HEK293 (cell line): Measurements from ENCODE around the gene APRT.

Experiments
- AEBP2 ChIP-seq: fragments of 450-650 bp; formaldehyde crosslinking; IDR thresholded peaks from 2 replicates; pipeline ENCODE4 v1.5.1; 2016; ENCODE audit warnings: missing biosample characterization, missing genetic modification characterization, borderline replicate concordance
- ATF2 ChIP-seq: fragments of 450-650 bp; formaldehyde crosslinking; IDR thresholded peaks from 2 replicates; pipeline ENCODE4 v1.5.1; 2016; ENCODE audit warnings: missing biosample characterization, missing genetic modification characterization, low read depth
- HOXC10 ChIP-seq: sonication (generic); formaldehyde crosslinking; IDR thresholded peaks from 2 replicates; pipeline ENCODE4 v1.8.1; 2023; ENCODE audit warnings: mild to moderate bottlenecking, missing genetic modification reagents
- IKZF3 ChIP-seq: fragments of 450-650 bp; IDR thresholded peaks from 2 replicates; pipeline ENCODE4 v1.5.0; 2018; ENCODE audit warnings: missing biosample characterization, mild to moderate bottlenecking, missing genetic modification characterization, moderate library complexity
- KLF7 ChIP-seq: fragments of 450-650 bp; formaldehyde crosslinking; IDR thresholded peaks from 2 replicates; pipeline ENCODE4 v1.5.1; 2016; ENCODE audit warnings: missing biosample characterization, missing genetic modification characterization, borderline replicate concordance
- OSR2 ChIP-seq: fragments of 450-650 bp; formaldehyde crosslinking; IDR thresholded peaks from 2 replicates; pipeline ENCODE4 v1.5.1; 2016; ENCODE audit warnings: missing biosample characterization, missing genetic modification characterization
- SCRT1 ChIP-seq: fragments of 450-650 bp; formaldehyde crosslinking; IDR thresholded peaks from 2 replicates; pipeline ENCODE4 v1.5.1; 2016; ENCODE audit warnings: missing biosample characterization, missing genetic modification characterization, borderline replicate concordance
- SP2 ChIP-seq: fragments of 450-650 bp; formaldehyde crosslinking; IDR thresholded peaks from 2 replicates; pipeline ENCODE4 v1.5.1; 2016; ENCODE audit warnings: missing biosample characterization, missing genetic modification characterization
- ZBTB11 ChIP-seq: fragments of 450-650 bp; formaldehyde crosslinking; conservative IDR thresholded peaks from 2 replicates; pipeline ENCODE4 v1.5.1; 2016; ENCODE audit warnings: low read depth, missing biosample characterization, missing genetic modification characterization
- ZBTB20 ChIP-seq: fragments of 450-650 bp; formaldehyde crosslinking; IDR thresholded peaks from 2 replicates; pipeline ENCODE4 v1.5.1; 2016; ENCODE audit warnings: missing biosample characterization, missing genetic modification characterization
- ZFHX2 ChIP-seq: fragments of 450-650 bp; formaldehyde crosslinking; conservative IDR thresholded peaks from 2 replicates; pipeline ENCODE4 v1.5.1; 2016; ENCODE audit warnings: missing biosample characterization, missing genetic modification characterization
- ZFP69B ChIP-seq: fragments of 450-650 bp; formaldehyde crosslinking; IDR thresholded peaks from 2 replicates; pipeline ENCODE4 v1.5.1; 2016; ENCODE audit warnings: missing biosample characterization, missing genetic modification characterization
- ZNF112 ChIP-seq: fragments of 450-650 bp; formaldehyde crosslinking; IDR thresholded peaks from 2 replicates; pipeline ENCODE4 v1.5.0; 2017; ENCODE audit warnings: missing biosample characterization, missing genetic modification characterization
- ZNF132 ChIP-seq: fragments of 450-650 bp; formaldehyde crosslinking; IDR thresholded peaks from 2 replicates; pipeline ENCODE4 v1.5.1; 2017; ENCODE audit warnings: missing biosample characterization, missing genetic modification characterization, borderline replicate concordance
- ZNF155 ChIP-seq: fragments of 450-650 bp; formaldehyde crosslinking; IDR thresholded peaks from 2 replicates; pipeline ENCODE4 v1.5.1; 2016; ENCODE audit warnings: missing biosample characterization, missing genetic modification characterization
- ZNF280C ChIP-seq: fragments of 450-650 bp; formaldehyde crosslinking; IDR thresholded peaks from 2 replicates; pipeline ENCODE4 v1.5.1; 2016; ENCODE audit warnings: missing biosample characterization, missing genetic modification characterization
- ZNF404 ChIP-seq: fragments of 450-650 bp; formaldehyde crosslinking; IDR thresholded peaks from 2 replicates; pipeline ENCODE4 v1.5.1; 2017; ENCODE audit warnings: missing biosample characterization, missing genetic modification characterization
- ZNF449 ChIP-seq: fragments of 450-650 bp; formaldehyde crosslinking; IDR thresholded peaks from 2 replicates; pipeline ENCODE4 v1.5.1; 2017; ENCODE audit warnings: missing biosample characterization, mild to moderate bottlenecking, missing genetic modification characterization, moderate library complexity
- ZNF510 ChIP-seq: fragments of 450-650 bp; formaldehyde crosslinking; IDR thresholded peaks from 2 replicates; pipeline ENCODE4 v1.5.1; 2018; ENCODE audit warnings: mild to moderate bottlenecking, missing genetic modification characterization, missing biosample characterization; ENCODE audit not compliant: insufficient replicate concordance
- ZNF521 ChIP-seq: fragments of 450-650 bp; formaldehyde crosslinking; IDR thresholded peaks from 2 replicates; pipeline ENCODE4 v1.5.1; 2017; ENCODE audit warnings: missing biosample characterization, mild to moderate bottlenecking, missing genetic modification characterization
- ZNF560 ChIP-seq: fragments of 450-650 bp; formaldehyde crosslinking; IDR thresholded peaks from 2 replicates; pipeline ENCODE4 v1.5.1; 2017; ENCODE audit warnings: missing biosample characterization, missing genetic modification characterization, borderline replicate concordance
- ZNF561 ChIP-seq: fragments of 450-650 bp; IDR thresholded peaks from 2 replicates; pipeline ENCODE4 v1.5.1; 2018; ENCODE audit warnings: missing biosample characterization, missing genetic modification characterization, borderline replicate concordance
- ZNF610 ChIP-seq: fragments of 450-650 bp; formaldehyde crosslinking; IDR thresholded peaks from 2 replicates; pipeline ENCODE4 v1.5.1; 2016; ENCODE audit warnings: missing biosample characterization, missing genetic modification characterization, borderline replicate concordance
- ZNF776 ChIP-seq: fragments of 450-650 bp; formaldehyde crosslinking; IDR thresholded peaks from 2 replicates; pipeline ENCODE4 v1.5.0; 2017; ENCODE audit warnings: missing biosample characterization, missing genetic modification characterization, borderline replicate concordance
- ZNF777 ChIP-seq: fragments of 450-650 bp; formaldehyde crosslinking; IDR thresholded peaks from 2 replicates; pipeline ENCODE4 v1.5.1; 2017; ENCODE audit warnings: missing biosample characterization, missing genetic modification characterization, borderline replicate concordance
- ZSCAN4 ChIP-seq: fragments of 450-650 bp; formaldehyde crosslinking; IDR thresholded peaks from 2 replicates; pipeline ENCODE4 v1.5.1; 2017; ENCODE audit warnings: missing biosample characterization, missing genetic modification characterization

Gene APRT

GRCh38 chr16:88809068-88809675, 2.6 kb downstream of the APRT start (continued):
- TF ChIP-seq ATF2 (tag by site-specific recombination) (no peak), ZNF132 (tag by site-specific recombination) (no peak), ZBTB11 (tag by site-specific recombination) (0 out of 2 replicates have a peak, but pooled peaks have one; percentile 8), ZSCAN4 (no peak), ZNF521 (tag by site-specific recombination) (no peak), ZNF510 (tag by site-specific recombination) (no peak), KLF7 (tag by site-specific recombination) (no peak), ZNF404 (tag by site-specific recombination) (no peak), IKZF3 (tag by site-specific recombination) (peak; percentile 94), SP2 (no peak), ZBTB20 (tag by site-specific recombination) (no peak; the same call in 1 of the 2 replicates), HOXC10 (CRISPR knock-in tag) (no peak), SCRT1 (tag by site-specific recombination) (no peak), ZNF561 (tag by site-specific recombination) (no peak), ZNF155 (tag by site-specific recombination) (no peak), ZNF449 (tag by site-specific recombination) (no peak), ZNF280C (tag by site-specific recombination) (no peak), ZFHX2 (tag by site-specific recombination) (no peak), ZNF776 (tag by site-specific recombination) (no peak), ZNF560 (tag by site-specific recombination) (no peak), ZNF777 (tag by site-specific recombination) (peak; percentile 65; the same call in 1 of the 2 replicates), ZNF112 (tag by site-specific recombination) (no peak), ZFP69B (tag by site-specific recombination) (peak; percentile 87), AEBP2 (no peak), ZNF610 (no peak), OSR2 (peak; percentile 20; the same call in 1 of the 2 replicates)
